Activated effector memory CD4-positive, alpha-beta T cell treated with Interleukin-2 at 50 U/mL for 16 hours (primary cell): Measurements from ENCODE around the gene APOBEC4.
"Not testable (repeated sequence)": the region's sequence is repeated elsewhere in the genome, so short reads cannot be mapped to it uniquely, and the experiment has no call there.

Experiments
- DNase-seq: peaks from one replicate; pipeline ENCODE4 v3.0.0-alpha.2; 2020

The APOBEC4 gene

GRCh38 chr1:183652547-183653461, at the start of gene APOBEC4:
Gene APOBEC4 (minus strand): TSS chr1:183653316. CDS start chr1:183648781, 4,535 bp downstream.
- DNase-seq: no peak

DNA sequence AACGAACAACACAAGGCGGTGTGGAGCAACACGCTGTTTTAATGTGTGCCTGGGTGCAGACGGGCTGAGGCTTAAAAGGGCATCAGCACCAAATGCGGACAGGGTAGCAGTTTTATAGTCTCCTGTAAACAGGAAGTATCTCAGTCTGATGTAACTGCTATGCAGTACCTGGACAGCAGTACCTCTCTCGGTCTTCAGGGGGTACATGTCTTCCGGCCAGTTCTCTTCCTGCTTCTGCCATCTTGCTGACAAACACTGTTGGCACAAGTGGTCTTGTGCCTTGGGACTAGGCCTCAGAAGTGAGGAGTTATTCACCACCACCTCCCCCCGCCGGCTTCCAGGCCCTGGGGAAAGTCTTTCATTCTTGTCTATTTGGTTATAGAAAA, 49.7 kb upstream of the APOBEC4 start:
- no peak for DNase-seq

DNA sequence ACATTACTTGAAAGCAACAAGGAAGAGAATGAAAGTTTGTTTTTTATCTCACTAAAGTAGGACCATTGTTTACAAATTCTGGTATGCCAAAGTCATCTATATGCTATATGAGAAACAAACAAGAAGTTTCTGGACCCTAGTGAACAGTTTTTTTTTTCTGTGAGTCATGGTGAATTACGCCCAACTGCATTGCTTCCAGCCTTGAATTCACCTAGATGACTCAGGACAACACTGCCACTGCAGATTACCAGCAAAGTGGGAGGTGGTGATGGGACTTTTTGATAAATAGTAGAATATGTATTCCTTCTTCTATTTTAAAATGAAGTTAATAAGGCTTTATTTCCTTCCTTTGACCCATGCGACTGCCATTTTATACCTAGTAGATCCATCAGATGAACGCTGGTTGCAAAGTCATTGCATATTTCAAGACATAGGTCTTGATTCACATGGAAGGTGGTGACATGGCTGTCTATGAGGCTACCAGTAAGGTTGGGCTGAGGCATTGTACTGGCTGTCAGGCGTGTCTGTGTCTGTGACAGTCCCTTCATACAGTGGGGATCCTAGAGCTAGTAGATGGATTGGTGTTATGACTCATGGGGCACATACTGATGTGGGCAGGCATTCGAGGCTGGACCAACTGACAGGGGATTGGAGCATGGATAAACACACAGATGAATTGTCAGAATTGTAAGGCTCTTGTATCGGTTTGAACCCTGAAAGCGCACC, 49.1 kb upstream of the APOBEC4 start:
- DNase-seq: no peak

- DNase-seq: no peak
Measured at GRCh38 chr1:183699616-183700160, 46.6 kb upstream of the APOBEC4 start.

GRCh38 chr1:183697814-183698590, 44.9 kb upstream of the APOBEC4 start:
- no peak for DNase-seq

DNA sequence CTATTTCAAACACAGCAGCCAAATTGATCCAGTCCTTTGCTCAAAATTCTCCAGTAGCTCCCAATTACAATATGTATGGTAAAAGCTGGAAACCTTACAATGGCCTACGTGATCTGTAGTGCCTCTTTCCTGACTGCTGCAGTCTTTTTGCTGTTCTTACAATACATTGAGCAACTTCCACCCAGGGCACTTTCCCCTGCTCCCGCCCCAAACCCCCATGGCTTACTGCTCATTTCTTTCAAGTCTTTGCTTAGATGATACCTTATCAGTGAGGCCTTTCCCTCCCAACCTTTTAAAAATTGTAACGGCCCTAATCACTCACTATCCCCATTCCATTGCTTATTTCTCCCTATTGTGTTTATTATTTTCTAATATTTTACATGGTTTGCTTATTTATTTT, 43.9 kb upstream of the APOBEC4 start:
- DNase-seq: no peak

DNA sequence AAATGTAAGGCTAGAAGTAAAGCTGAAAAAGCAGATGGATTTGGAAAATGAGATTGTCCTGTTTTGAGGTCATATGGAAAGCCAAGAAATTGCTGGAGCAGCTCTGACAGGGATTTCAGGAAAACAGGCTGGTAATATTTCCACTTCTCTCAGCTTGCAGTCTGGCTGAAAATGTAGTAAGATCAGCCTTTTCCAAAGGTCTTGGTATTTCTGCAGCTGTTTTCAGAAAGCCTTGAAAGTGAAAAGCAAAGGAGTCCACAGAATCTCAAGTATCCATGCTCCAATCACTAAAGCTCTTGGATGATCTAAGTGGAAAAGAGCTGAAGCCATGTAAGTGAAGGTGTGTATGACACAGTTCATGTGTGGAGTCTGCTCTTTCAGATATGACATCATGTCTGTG, 41.6 kb upstream of the APOBEC4 start:
- DNase-seq: no peak

DNA sequence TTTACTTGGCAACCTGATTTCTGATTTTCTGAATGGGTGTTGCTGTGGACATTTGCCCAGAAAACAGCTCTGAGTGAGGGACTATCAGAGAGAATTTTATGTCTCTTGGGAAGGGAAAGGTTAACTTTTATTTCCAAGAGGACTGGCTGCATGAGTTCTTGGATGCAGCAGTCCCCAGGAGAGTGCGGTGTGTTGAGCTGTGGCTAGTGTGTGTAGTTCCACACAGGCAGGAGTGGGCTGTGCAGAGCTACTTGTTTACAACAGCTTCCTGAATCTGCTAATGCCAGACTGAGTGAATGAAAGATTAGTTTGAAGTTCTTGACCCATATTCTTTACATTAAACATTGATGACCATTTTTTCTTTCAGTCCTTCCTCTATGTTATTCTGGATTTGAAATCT, 41.0 kb upstream of the APOBEC4 start:
- no peak for DNase-seq

- DNase-seq: no peak
Measured at GRCh38 chr1:183693521-183693920, 40.4 kb upstream of the APOBEC4 start.

DNA sequence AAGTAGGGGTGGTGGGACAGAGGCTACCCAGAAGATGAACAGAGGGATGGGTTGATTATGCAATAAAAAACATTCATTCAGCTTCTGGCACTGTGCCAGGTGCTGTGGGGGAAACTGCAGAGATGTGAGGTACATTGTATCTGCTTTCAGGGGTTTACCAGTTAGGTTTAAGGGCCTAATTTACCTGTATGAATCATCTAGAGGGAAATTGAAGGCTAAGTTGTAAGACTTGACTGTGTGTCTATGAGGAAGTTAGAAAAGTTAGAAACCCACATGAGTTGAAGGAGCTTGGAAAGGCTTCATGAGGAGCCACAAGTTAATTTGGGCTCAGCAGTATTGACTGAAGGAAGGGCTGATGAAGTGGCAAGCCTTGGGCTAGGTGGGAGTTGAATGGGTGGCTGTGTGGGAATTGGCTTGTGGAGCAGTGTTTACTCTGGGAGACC, 36.7 kb upstream of the APOBEC4 start:
- no peak for DNase-seq

GRCh38 chr1:183688341-183689060, 35.4 kb upstream of the APOBEC4 start:
- DNase-seq: no peak

GRCh38 chr1:183687546-183688304, 34.6 kb upstream of the APOBEC4 start:
- DNase-seq: no peak

DNA sequence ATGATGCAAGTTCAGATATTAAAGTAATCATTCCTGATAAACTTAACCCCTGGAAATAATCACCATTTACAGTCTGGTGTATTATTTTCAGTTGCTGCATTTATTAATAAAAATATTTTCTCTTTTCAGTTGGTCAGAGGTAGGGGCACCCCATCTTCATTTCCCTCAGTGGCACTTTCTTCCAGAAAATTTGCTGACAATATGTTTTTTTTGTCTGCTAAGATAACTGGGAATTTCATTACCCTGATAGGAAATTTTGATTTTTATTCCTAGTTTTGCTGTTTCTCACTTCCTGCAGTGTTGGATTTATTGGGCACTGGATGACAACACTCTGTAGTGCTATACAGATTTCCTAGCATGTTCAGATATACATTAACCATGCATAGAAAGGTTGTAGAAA, 33.1 kb upstream of the APOBEC4 start:
- no peak for DNase-seq

DNA sequence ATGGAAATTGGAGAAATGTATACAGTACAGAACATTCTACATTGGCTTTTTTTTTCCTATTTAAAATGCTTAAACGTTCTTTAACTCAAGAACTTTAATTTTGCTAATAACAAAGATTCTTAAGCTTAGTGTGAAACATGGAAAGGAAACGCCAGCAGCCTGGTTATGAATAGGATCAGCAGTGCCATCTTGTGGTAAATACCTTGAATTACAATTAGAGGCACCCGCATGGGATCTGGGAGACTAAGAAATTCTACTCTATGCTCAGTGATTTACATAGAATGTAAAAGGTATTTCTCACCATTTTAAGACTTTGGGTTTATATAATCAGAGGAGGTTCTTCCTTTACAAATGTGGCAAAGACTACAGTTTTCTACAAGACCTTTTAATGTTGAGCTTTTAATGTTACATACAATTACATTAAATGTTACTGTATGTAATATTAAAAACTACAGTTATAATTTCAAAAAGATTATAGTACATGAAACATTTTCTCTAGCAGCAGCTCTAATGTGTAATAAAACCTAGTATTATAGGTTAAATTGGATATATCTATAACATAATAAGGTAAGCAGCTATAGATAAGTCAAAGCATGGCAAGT, 32.1 kb upstream of the APOBEC4 start:
- DNase-seq: no peak

DNA sequence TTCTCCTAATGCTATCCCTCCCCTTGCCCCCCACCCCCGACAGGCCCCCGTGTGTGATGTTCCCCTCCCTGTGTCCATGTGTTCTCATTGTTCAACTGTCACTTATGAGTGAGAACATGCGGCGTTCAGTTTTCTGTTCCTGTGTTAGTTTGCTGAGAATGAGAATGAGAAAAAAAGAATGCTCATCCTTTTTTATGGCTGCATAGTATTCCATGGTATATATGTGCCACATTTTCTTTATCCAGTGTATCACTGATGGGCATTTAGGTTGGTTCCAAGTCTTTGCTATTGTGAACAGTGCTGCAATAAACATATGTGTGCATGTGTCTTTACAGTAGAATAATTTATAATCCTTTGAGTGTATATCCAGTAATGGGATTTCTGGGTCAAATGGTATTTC, 26.2 kb upstream of the APOBEC4 start:
- DNase-seq: not testable (repeated sequence)

GRCh38 chr1:183678819-183679218, 25.7 kb upstream of the APOBEC4 start:
- no peak for DNase-seq

- DNase-seq: no peak
Measured at GRCh38 chr1:183676586-183677189, 23.6 kb upstream of the APOBEC4 start.

DNA sequence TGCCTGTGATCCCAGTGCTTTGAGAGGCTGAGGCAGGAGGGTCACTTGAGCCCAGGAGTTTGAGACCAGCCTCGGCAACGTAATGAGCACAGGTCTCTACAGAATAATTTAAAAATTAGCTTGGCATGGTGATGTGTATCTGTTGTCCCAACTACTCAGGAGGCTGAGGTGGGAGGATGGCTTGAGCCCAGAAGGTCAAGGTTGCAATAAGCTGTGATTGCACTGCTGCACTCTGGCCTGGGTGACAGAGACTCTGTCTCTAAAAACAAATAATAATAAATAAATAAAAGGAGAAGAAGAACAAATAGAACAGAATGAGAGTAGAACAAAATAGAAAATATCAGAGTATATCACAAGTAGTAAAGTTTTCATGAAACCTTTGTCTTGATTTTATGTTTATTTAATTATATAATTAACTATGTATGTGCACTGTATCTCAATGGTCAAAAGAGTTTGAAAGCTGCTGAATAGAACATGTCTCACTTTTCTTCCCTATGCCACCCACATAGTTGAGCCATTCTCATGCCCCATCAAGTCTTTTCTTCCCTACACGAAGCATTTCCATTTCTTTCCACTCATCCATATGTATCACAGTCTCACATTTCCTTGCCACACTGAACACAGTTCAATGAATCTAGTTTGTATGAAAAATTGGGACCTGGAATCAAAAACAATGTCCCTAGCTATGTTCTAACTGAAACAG, 22.9 kb upstream of the APOBEC4 start:
- no peak for DNase-seq

GRCh38 chr1:183675381-183675780, 22.3 kb upstream of the APOBEC4 start:
- DNase-seq: no peak

GRCh38 chr1:183674886-183675285, 21.8 kb upstream of the APOBEC4 start:
- no peak for DNase-seq
